Prostate gland (tissue), 2 donors: Measurements from ENCODE around the gene RECQL5. TPM values are rescaled to one million over a fixed set of nuclear protein-coding genes. Genes with fewer than 3 reads are reported as not detected.
"Not testable (repeated sequence)": the region's sequence is repeated elsewhere in the genome, so short reads cannot be mapped to it uniquely, and the experiment has no call there.

Experiments used
- DNase-seq: peaks from one replicate; pipeline ENCODE4 v3.0.0-alpha.2; 2019; ENCODE audit warnings: low spot score
- H3K27ac ChIP-seq, 2 donors: fragments of 200-600 bp; sonication (generic); 2 replicates each; pipeline ENCODE4 v1.5.1; 2017 to 2019
- H3K27me3 ChIP-seq: fragments of 200-600 bp; sonication (generic); replicated peaks from 2 replicates; pipeline ENCODE4 v1.5.1; 2019; ENCODE audit not compliant: insufficient read depth
- H3K36me3 ChIP-seq, 2 donors: fragments of 200-600 bp; sonication (generic); 1 replicate in 1 of 2; 2 replicates in 1 of 2; pipeline versions ENCODE4 v1.5.1 to v1.8.1; 2017 to 2019
- H3K4me1 ChIP-seq: fragments of 200-600 bp; sonication (generic); replicated peaks from 2 replicates; pipeline ENCODE4 v1.5.1; 2019
- H3K4me3 ChIP-seq, 2 donors: fragments of 200-600 bp; sonication (generic); 2 replicates each; pipeline ENCODE4 v1.5.1; 2017 to 2019
- H3K9me3 ChIP-seq: fragments of 200-600 bp; sonication (generic); 2 replicates; pipeline ENCODE4 v1.5.1; 2017
- POLR2A ChIP-seq: fragments of 450-650 bp; IDR thresholded peaks from one replicate; pipeline ENCODE4 v1.6.1; 2016; ENCODE audit warnings: antibody characterized with exemption, mild to moderate bottlenecking
- POLR2AphosphoS5 ChIP-seq: sonication (generic); formaldehyde crosslinking; IDR thresholded peaks from one replicate; pipeline ENCODE4 v1.6.1; 2017; ENCODE audit warnings: antibody characterized with exemption
- WGBS: methylation state at CpG from one replicate; pipeline ENCODE4 v1.1.5; 2018; 5-methylcytosine and 5-hydroxymethylcytosine counted together
- intact Hi-C: fragments of 100-400 bp; cut with DNase I; formaldehyde crosslinking; loops from one replicate; pipeline ENCODE4 v1.14.2; 2022
- total RNA-seq, 2 donors: library from RNA; depleted of rRNA; stranded (reverse); fragments of >200 nt; gene quantifications; one replicate each; pipeline ENCODE4 v1.1.0, GENCODE V29; 2016
- TF ChIP-seq, protein P1 (sequence below), 4 experiments: fragments of 200-600 bp in 2 of 4; fragments of 450-650 bp in 2 of 4; sonication (generic) in 2 of 4; IDR thresholded peaks; 1 replicate in 3 of 4; 2 replicates in 1 of 4; pipeline ENCODE4 v1.5.1; 2016 to 2019; ENCODE audit warnings: antibody characterized with exemption in 4 of 4, mild to moderate bottlenecking in 2 of 4, moderate library complexity in 2 of 4

The RECQL5 gene
- total RNA-seq, 2 donors from 2014 or later, result 33.6 to 132 TPM

DNA sequence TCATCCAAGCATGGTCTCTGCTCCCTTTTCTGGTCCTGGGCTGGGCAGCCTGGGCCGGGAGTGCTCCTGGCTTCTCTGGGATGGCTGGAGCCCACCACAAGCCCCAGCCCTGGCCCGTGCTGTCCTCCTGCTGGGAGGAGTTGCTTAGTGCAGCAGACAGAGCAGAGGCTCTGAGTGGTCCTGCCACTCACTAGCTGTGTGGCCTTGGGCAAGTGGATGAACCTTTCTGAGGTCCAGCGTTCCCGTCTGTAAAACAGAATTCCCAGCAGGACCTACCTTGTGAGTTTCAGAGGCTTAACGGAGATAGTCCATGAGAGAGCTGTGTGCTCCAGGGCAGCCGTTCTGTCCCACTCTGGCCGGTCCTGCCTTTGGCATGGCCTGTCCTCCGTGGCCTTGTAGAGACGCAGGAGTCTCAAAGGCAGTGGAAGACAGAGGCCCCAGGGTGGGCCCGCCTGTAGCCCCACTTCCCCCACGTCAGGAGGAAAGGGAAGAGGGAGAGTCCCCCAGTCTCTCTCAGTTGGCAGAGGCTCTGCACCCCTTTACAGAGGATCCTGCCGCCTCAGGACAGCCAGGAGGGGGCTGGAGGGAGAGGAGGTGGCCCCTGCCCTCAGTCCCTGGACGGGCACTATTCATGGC lies 71.6 kb downstream of the RECQL5 start:
- intact Hi-C loops, result no loop called here
- TF ChIP-seq POLR2A, result no peak
- TF ChIP-seq POLR2AphosphoS5, result no peak
- TF ChIP-seq, protein P1, sequence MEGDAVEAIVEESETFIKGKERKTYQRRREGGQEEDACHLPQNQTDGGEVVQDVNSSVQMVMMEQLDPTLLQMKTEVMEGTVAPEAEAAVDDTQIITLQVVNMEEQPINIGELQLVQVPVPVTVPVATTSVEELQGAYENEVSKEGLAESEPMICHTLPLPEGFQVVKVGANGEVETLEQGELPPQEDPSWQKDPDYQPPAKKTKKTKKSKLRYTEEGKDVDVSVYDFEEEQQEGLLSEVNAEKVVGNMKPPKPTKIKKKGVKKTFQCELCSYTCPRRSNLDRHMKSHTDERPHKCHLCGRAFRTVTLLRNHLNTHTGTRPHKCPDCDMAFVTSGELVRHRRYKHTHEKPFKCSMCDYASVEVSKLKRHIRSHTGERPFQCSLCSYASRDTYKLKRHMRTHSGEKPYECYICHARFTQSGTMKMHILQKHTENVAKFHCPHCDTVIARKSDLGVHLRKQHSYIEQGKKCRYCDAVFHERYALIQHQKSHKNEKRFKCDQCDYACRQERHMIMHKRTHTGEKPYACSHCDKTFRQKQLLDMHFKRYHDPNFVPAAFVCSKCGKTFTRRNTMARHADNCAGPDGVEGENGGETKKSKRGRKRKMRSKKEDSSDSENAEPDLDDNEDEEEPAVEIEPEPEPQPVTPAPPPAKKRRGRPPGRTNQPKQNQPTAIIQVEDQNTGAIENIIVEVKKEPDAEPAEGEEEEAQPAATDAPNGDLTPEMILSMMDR (IDR thresholded peaks at IDR 0.05), result no peak
- DNase-seq, result no peak

DNA sequence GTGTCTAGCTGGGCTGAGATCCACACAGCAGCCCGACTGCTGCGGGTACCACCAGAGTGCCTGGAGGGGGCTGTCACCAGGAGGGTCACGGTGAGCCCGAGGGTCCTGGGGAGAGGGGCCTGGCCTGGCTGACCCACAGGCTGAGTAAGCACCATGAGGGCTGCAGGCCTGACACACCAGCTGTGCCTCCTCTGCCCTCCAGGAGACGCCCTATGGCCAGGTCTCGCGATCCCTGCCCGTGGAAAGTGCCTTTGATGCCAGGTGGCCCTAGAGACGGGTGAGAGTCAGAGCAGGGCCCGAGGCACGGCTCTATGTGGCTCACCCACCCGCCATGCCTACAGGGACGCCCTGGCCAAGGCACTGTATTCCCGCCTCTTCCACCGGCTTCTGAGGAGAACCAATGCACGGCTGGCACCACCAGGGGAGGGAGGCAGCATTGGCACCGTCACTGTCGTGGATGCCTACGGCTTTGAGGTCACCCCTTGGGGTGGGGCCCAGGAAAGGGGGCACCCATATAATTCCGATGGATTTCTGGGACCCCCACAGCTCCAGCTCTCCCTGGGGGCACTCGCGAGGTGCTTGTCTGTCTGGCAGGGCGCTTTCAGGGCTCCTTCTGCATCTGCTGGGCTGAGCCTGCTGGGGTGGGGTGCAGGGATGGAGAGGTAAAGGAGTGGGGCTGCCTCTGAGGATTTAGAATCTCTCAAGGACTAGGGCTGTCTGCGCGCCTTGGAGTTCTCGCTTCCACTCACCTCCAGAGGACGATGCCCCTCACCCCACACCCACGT lies 72.3 kb downstream of the RECQL5 start:
- Histone ChIP-seq H3K27ac (no peak overlapping the region), H3K9me3 (no peaks in the 10 kb centered on the region), H3K36me3 (no peaks in the 10 kb centered on the region), H3K4me1 (peaks cover 2% of the 10 kb centered on the region), H3K4me3 (no peak overlapping the region), H3K27me3 (no peaks in the 10 kb centered on the region)
- no peak for DNase-seq
- TF ChIP-seq POLR2A (no peak), POLR2AphosphoS5 (no peak)
- TF ChIP-seq, protein P1 (IDR thresholded peaks at IDR 0.05), result no peak
- intact Hi-C loops, result no loop called here
- 72% methylated on average over 27 of the region's 28 CpGs for WGBS

More for the DNA sequence above, 71.6 kb downstream of the RECQL5 start:
- H3K27ac ChIP-seq, result no peak overlapping the region
- H3K4me1 ChIP-seq, result no peaks in the 10 kb centered on the region
- 75% methylated on average over 13 of the region's 13 CpGs for WGBS
- H3K4me3 ChIP-seq, result no peak overlapping the region
- H3K36me3 ChIP-seq, result no peaks in the 10 kb centered on the region
- H3K9me3 ChIP-seq, result no peaks in the 10 kb centered on the region
- no peaks in the 10 kb centered on the region for H3K27me3 ChIP-seq

DNA sequence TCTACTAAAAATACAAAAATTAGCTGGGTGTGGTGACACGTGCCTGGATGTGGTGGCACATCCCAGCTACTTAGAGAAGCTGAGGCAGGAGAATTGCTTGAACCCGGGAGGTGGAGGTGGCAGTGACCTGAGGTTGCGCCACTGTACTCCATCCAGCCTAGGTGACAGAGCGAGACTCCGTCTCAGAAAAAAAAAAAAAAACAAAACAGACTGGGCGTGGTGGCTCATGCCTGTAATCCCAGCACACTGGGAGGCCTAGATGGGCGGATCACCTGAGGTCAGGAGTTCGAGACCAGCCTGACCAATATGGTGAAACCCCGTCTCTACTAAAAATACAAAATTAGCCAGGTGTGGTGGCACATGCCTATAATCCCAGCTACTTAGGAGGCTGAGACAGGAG lies 73.5 kb downstream of the RECQL5 start:
- H3K4me3 ChIP-seq, H3K4me1 ChIP-seq, H3K27ac ChIP-seq, DNase-seq, H3K9me3 ChIP-seq, H3K36me3 ChIP-seq, intact Hi-C loops, H3K27me3 ChIP-seq: not testable (repeated sequence)
- 88% methylated on average over 9 of the region's 9 CpGs for WGBS

DNA sequence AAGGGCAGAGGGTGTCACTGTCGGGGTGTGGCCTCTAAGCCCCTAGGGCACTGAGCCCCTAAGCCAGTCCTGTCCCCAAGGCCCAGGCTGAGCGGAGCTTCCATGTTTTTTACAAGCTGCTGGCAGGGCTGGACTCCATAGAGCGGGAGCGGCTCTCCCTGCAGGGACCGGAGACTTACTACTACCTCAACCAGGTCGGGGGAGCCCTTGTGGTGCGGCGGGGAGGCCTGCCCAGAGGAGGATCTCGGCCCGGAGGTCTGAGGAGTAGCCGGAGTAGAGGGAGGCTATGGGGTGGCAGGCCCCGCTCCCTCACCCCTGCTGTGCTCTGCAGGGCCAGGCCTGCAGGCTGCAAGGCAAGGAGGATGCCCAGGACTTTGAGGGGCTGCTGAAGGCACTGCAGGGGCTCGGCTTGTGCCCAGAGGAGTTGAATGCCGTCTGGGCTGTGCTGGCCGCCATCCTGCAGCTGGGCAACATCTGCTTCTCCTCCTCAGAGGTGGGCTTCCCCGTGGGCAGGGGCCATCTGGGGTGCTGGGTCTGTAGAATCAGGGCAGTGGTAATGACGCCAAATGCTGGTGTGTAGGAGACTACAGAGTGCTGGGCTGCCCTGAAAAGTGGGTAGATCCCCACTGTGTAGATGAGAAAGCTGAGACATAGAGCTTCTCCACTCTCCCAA lies 74.5 kb downstream of the RECQL5 start:
- 89% methylated on average over 17 of the region's 17 CpGs for WGBS
- Histone ChIP-seq H3K27ac (no peak overlapping the region), H3K4me1 (peaks cover 5% of the 10 kb centered on the region), H3K27me3 (no peaks in the 10 kb centered on the region), H3K9me3 (no peaks in the 10 kb centered on the region), H3K4me3 (no peak overlapping the region), H3K36me3 (no peaks in the 10 kb centered on the region)
- no peak for DNase-seq
- TF ChIP-seq POLR2AphosphoS5, result no peak
- TF ChIP-seq, protein P1 (IDR thresholded peaks at IDR 0.05), result no peak
- TF ChIP-seq POLR2A, result no peak
- intact Hi-C loops, result no loop called here

DNA sequence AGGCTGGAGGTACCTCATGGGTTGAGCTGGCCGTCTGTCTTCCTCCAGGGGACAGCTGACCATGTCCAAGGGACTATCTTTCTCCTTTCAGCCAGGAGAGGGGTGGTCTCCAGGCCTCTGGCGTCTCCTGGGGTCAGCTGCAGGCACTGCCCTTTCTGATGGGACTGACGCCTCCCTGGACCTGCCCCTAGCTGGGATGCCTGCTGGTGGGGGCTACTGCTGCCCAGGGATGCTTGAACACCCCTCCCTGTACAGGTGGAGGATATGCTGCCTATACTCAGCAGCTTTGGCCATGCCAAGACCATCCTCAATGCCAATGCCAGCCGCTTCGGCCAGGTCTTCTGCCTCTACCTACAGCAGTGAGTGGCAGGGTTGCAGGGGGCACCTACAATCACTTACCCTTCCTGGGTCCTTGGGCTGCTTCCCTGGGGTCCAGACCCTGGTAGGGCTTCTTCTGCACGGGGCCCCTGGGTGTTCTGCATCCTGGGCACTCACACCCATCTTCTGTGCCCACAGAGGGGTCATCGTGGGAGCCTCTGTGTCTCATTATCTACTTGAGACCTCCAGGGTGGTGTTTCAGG lies 75.1 kb downstream of the RECQL5 start:
- no peaks in the 10 kb centered on the region for H3K9me3 ChIP-seq
- no peaks in the 10 kb centered on the region for H3K36me3 ChIP-seq
- H3K27ac ChIP-seq, result no peak overlapping the region
- WGBS, result 93% methylated on average over 7 of the region's 7 CpGs
- peaks cover 10% of the 10 kb centered on the region for H3K4me1 ChIP-seq
- intact Hi-C loops, result no loop called here
- no peak overlapping the region for H3K4me3 ChIP-seq
- TF ChIP-seq, protein P1 (IDR thresholded peaks at IDR 0.05), result no peak
- no peak for TF ChIP-seq POLR2AphosphoS5
- TF ChIP-seq POLR2A, result no peak
- no peak for DNase-seq
- no peaks in the 10 kb centered on the region for H3K27me3 ChIP-seq
